Measurements from ENCODE around the gene CCL4.
"Not testable (repeated sequence)": the region's sequence is repeated elsewhere in the genome, so short reads cannot be mapped to it uniquely, and the experiment has no call there.

The CCL4 gene

DNA sequence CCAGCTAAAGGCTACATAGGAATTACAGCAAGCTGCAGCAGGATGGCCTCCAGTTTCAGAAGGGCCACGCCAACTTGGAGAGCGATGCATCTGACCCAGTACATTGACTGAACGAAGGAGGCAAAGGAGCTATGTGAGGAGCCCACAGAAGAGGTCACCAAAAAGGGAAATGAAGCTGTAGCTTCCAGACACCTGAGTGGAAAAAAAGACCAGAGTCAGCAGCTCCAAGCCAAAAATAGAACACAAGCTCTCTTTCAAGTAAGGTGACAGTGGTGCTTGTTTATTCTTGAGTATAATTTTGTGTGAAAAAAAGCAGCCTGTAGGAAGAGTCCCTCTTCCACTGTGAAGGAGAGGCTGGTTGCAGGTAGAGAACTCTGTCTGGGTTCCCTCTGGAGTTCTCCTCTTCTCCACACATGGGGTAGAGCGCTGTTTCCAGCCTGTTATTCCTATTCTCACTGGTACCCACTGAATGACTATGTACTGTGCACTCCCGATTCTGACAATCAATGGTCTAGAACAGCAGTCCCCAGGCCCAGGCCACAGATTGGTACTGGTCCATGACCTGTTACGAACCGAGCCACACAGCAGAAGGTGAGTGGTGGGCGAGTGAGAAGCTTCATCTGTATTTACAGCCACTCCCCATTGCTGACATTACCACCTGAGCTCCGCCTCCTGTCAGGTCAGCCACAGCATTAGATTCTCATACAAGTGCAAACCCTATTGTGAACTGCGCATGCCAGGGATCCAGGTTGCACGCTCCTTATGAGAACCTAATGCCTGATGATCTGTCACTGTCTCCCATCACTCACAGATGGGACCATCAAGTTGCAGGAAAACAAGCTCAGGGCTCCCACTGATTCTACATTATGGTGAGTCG is 15.1 kb downstream of the CCL4 start:
- POLR2A ChIA-PET (ENCODE audit: low non-redundant PET), result no interaction called here
- TF ChIP-seq, protein P1, sequence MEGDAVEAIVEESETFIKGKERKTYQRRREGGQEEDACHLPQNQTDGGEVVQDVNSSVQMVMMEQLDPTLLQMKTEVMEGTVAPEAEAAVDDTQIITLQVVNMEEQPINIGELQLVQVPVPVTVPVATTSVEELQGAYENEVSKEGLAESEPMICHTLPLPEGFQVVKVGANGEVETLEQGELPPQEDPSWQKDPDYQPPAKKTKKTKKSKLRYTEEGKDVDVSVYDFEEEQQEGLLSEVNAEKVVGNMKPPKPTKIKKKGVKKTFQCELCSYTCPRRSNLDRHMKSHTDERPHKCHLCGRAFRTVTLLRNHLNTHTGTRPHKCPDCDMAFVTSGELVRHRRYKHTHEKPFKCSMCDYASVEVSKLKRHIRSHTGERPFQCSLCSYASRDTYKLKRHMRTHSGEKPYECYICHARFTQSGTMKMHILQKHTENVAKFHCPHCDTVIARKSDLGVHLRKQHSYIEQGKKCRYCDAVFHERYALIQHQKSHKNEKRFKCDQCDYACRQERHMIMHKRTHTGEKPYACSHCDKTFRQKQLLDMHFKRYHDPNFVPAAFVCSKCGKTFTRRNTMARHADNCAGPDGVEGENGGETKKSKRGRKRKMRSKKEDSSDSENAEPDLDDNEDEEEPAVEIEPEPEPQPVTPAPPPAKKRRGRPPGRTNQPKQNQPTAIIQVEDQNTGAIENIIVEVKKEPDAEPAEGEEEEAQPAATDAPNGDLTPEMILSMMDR (conservative IDR thresholded peaks at IDR 0.05; ENCODE audit: low read depth), result no peak
- no peak for DNase-seq (ENCODE audit: low spot score)
- CTCF ChIA-PET, result interaction anchor here (0.7 to 0.8 kb wide), 2 partner anchors 13 to 30 kb away, joined by 4 to 6 read pairs; no protein-coding TSS in a partner anchor
- H3K27ac ChIP-seq, result no peak overlapping the region

DNA sequence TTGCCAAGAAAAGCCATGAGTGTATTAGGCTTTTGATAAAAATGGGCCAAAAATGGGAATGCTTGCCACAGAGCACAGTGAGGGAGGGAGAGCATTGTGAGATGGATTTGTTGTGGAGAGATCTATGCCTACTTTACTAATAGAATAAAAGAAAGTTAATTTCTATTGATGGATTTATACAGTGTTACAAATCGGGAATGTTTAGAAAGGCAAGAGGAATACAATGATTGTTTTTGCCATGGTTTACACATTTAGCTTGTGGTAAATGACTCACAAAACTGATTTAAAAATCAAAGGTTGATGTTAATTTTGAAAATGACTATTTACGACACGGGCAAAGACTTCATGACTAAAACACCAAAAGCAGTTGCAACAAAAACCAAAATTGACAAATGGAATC is 16.6 kb downstream of the CCL4 start:
- DNase-seq (ENCODE audit: low spot score), result no peak
- TF ChIP-seq, protein P1 (conservative IDR thresholded peaks at IDR 0.05; ENCODE audit: low read depth), result no peak
- H3K27ac ChIP-seq, result no peak overlapping the region
- POLR2A ChIA-PET (ENCODE audit: low non-redundant PET), result no interaction called here
- CTCF ChIA-PET, result interaction anchor here (0.6 kb wide), 1 partner anchor 168 kb away, joined by 4 read pairs; no protein-coding TSS in a partner anchor

DNA sequence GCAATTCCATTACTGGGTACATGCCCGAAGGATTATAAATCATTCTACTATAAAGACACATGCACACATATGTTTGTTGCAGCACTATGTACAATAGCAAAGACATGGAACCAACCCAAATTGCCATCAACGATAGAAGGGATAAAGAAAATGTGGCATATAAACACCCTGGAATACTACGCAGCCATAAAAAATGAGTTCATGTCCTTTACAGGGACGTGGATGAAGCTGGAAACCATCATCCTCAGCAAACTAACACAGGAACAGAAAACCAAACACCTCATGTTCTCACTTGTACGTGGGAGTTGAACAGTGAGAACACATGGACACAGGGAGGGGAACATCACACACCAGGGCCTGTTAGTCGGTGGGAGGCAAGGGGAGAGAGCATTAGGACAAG is 17.5 kb downstream of the CCL4 start:
- DNase-seq (ENCODE audit: low spot score); POLR2A ChIA-PET (ENCODE audit: low non-redundant PET); CTCF ChIA-PET; H3K27ac ChIP-seq: not testable (repeated sequence)

DNA sequence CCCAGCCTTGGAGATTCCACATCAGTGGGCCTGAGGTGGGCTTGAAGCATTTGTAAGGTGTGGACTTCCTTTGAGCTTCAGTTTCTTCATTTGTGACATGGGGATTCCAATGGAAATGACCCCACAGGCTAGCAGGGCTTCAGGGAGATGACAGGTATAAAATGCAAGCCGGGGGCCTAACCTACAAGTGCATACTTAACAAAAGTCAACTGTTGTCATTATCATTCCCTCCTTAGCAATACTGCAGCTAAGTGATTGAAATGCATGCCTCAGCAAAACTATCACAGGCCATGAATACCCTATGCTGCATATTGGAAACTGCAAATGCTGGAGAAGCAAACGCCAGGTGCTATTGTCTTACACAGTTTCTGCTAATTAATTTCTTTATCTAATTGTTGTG is 19.8 kb downstream of the CCL4 start:
- ChIA-PET CTCF (interaction anchor here (0.6 kb wide), 1 partner anchor 14 kb away, joined by 3 read pairs; no protein-coding TSS in a partner anchor), POLR2A (ENCODE audit: low non-redundant PET) (no interaction called here)
- H3K27ac ChIP-seq, result no peak overlapping the region
- TF ChIP-seq, protein P1 (conservative IDR thresholded peaks at IDR 0.05; ENCODE audit: low read depth), result no peak
- no peak for DNase-seq (ENCODE audit: low spot score)

DNA sequence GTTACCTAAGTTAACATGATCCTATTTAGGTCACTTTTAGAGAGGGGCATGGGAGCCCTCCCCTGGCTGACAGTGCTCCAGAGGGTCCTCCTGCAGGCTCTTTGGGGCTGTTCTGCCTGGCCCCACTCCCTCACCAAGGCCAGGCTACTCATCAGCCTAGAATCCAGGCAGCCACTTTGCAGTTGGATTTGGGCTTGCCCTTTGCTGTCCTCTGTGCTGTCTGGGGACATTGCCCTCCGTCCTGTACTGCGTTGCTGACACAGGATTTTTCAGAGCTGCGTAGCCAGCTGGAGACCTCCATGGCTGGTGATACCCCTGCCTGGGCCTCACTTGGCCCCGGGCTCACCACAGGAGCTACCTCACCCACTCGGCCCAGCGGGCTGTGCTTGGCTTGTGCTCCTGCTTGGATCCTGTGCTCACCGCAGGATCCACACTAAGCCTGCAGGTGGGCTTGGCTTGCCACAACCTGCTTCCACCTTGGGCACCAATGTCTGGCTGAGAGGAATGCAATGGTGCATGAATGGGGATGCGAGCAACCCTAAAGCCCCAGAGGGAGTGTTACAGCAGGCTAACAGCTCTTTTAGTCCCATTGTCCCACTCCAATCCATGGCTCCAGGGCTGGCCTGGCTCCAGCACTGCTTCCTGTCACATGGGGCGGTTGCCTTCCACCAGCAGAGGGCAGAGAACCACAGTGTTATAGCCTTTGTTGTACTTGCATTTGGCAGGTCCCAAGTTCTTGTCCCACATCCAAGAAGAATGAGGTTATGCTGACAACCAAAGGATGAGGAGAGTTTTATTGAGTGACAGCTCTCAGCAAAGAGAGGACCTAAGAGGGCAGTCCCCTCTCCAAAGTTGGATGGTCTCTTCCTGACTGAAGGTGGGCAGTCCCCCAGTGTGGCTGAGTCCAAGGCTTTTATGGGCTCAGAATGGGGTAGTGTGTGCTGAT is 21.5 kb downstream of the CCL4 start:
- no peak for DNase-seq (ENCODE audit: low spot score)
- no peak overlapping the region for H3K27ac ChIP-seq
- TF ChIP-seq, protein P1 (conservative IDR thresholded peaks at IDR 0.05; ENCODE audit: low read depth), result no peak
- ChIA-PET CTCF (interaction anchor here (0.6 kb wide), 1 partner anchor 12 kb away, joined by 3 read pairs; no protein-coding TSS in a partner anchor), POLR2A (ENCODE audit: low non-redundant PET) (no interaction called here)

DNA sequence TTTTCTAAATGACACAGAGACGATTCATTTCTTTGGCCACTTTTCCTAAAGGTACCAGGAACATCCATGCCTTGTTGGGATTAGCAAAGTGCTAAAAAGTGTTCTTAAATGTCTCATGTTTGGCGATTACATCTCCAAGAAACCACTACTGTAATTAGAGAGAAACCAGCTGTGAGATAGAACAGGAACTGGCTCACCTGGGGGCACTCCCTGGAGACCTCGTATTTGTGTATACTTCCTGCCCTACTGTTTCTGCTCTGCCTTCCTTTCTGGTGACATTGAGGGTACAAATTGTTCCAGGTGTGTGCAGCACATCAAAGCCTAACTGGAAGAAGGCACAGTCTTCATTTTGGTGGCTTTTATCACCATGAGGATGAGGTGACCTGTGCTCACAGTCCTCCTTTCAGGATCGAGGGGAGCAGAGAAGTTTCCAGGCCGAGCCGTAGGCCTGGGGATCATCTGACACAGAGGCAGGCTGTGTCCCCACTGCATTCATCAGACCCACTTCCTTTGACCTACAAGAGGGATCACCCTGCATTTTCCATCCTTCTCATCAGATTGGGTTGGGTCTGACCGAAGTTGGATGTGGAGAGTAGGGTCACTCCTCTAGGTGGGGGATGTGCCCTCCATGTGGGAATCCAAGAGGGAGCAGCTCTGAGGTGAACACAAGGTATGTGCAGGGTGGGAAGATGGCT is 23.7 kb downstream of the CCL4 start:
- no peak for DNase-seq (ENCODE audit: low spot score)
- ChIA-PET POLR2A (ENCODE audit: low non-redundant PET) (no interaction called here), CTCF (interaction anchor here (0.7 to 1.1 kb wide), 2 partner anchors 22 to 221 kb away, joined by 3 to 4 read pairs; no protein-coding TSS in a partner anchor)
- TF ChIP-seq, protein P1 (conservative IDR thresholded peaks at IDR 0.05; ENCODE audit: low read depth), result no peak
- no peak overlapping the region for H3K27ac ChIP-seq

All from RWPE1 (cell line).